Activated CD8-positive, alpha-beta memory T cell treated with anti-CD3 and anti-CD28 coated beads, Interleukin-2, amount 50 U/mL, for 48 hours (primary cell): ENCODE measurements around the gene MPST.

Experiments
- DNase-seq: peaks from one replicate; pipeline ENCODE4 v3.0.0-alpha.2; 2020

The MPST gene

GRCh38 chr22:37001826-37002225 is 17.7 kb upstream of the MPST start:
- DNase-seq = no peak

GRCh38 chr22:37002633-37003032 is 16.9 kb upstream of the MPST start:
- no peak for DNase-seq

- DNase-seq = no peak
Observed at GRCh38 chr22:37007651-37008050, 11.9 kb upstream of the MPST start.

- no peak for DNase-seq
Observed at GRCh38 chr22:37008365-37008764, 11.2 kb upstream of the MPST start.

GRCh38 chr22:37009490-37009889 is 10.1 kb upstream of the MPST start:
- no peak for DNase-seq

- no peak for DNase-seq
Observed at GRCh38 chr22:37010174-37010573, 9.4 kb upstream of the MPST start.

- no peak for DNase-seq
Observed at GRCh38 chr22:37010976-37011375, 8.6 kb upstream of the MPST start.

GRCh38 chr22:37011472-37011871 is 8.1 kb upstream of the MPST start:
- no peak for DNase-seq

- no peak for DNase-seq
Observed at GRCh38 chr22:37012262-37012904, 7.2 kb upstream of the MPST start.

GRCh38 chr22:37012956-37013355 is 6.6 kb upstream of the MPST start:
- DNase-seq = no peak

- no peak for DNase-seq
Observed at GRCh38 chr22:37014415-37014806, 5.1 kb upstream of the MPST start.

- DNase-seq = no peak
Observed at GRCh38 chr22:37014835-37015586, 4.5 kb upstream of the MPST start.

- DNase-seq = no peak
Observed at GRCh38 chr22:37015587-37015878, 4.0 kb upstream of the MPST start.

GRCh38 chr22:37016134-37016910 is 3.2 kb upstream of the MPST start:
- no peak for DNase-seq

GRCh38 chr22:37017356-37017755 is 2.2 kb upstream of the MPST start:
- no peak for DNase-seq

GRCh38 chr22:37018086-37018814 is 1.3 kb upstream of the MPST start:
- DNase-seq = no peak

GRCh38 chr22:37018815-37019308 is 680 bp upstream of the MPST start:
- no peak for DNase-seq

GRCh38 chr22:37020192-37020479 is 594 bp downstream of the MPST start:
- no peak for DNase-seq

GRCh38 chr22:37021041-37021440 is 1.5 kb downstream of the MPST start:
- no peak for DNase-seq

GRCh38 chr22:37021710-37022482 is 2.4 kb downstream of the MPST start:
- peak; percentile 82 for DNase-seq

- no peak for DNase-seq
Observed at GRCh38 chr22:37022483-37023337, 3.2 kb downstream of the MPST start.
